Medulla oblongata (tissue), 1 donor: Measurements from ENCODE around the gene DGLUCY.
"Not testable (repeated sequence)": the region's sequence is repeated elsewhere in the genome, so short reads cannot be mapped to it uniquely, and the experiment has no call there.

Experiments used
- DNase-seq: peaks from one replicate; pipeline ENCODE4 v3.0.0-alpha.2; 2015; ENCODE audit errors: extremely low spot score

DGLUCY gene

GRCh38 chr14:91257328-91258010 lies 143.6 kb downstream of the DGLUCY start:
- DNase-seq, result no peak

- no peak for DNase-seq
Observed at GRCh38 chr14:91258011-91258618, 144.2 kb downstream of the DGLUCY start.

- no peak for DNase-seq
Observed at GRCh38 chr14:91258876-91259275, 145.0 kb downstream of the DGLUCY start.

GRCh38 chr14:91261115-91261514 lies 147.2 kb downstream of the DGLUCY start:
- no peak for DNase-seq

GRCh38 chr14:91261986-91262549 lies 148.2 kb downstream of the DGLUCY start:
- DNase-seq, result no peak

DNA sequence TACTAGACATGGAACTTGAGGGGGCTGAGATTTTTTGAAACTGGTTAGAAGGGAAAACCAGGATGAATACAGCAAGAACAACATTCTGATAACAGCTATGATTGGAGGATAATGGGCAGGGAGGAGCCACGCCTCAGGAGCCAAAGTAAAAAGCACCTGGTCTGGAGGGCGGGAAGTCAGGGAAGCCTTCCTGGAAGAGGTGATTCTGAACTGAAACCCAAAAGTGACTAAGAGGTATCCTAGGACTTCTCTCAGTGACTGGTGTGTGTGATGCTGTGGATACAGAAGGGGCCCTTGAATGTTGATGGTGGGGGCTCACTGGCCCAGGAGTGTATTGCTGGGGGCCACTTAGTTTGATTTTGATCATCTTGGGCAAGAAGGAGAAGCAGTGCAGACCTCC lies 149.5 kb downstream of the DGLUCY start:
- no peak for DNase-seq

- DNase-seq, result no peak
Observed at GRCh38 chr14:91264151-91265150, 150.6 kb downstream of the DGLUCY start.

DNA sequence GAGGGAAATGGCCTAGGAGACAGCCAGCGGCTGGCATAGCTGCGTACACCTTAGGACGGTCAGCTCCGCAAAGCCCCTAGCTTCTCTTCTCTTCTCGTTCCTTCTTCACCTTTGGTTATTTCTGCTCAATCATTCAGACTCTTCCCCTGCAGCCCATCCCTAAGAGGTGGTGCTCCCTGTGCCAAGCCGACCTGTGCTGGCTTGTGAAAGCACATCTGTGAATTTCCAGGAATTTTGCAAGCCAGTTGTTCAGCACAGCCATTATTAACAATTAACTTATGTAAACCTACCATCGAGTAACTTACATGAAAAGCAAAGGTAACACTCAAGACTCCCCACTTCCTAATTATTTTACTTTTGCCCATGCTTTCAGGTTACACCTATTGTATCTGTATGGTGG lies 151.5 kb downstream of the DGLUCY start:
- DNase-seq, result no peak

DNA sequence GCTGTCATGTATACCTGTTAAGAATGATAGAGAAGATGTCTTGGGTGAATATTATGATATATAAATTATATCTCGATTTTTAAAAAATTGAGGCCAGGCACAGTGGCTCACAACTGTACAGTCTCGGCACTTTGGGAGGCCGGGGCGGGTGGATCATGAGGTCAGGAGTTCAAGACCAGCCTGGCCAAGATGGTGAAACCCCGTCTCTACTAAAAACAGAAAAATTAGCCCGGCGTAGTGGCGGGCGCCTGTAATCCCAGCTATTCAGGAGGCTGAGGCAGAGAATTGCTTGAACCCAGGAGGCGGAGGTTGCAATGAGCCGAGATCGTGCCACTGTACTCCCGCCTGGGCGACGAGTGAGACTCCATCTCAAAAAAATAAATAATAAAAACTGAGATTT lies 152.4 kb downstream of the DGLUCY start:
- DNase-seq, result not testable (repeated sequence)

- no peak for DNase-seq
Observed at GRCh38 chr14:91267965-91268437, 154.1 kb downstream of the DGLUCY start.

DNA sequence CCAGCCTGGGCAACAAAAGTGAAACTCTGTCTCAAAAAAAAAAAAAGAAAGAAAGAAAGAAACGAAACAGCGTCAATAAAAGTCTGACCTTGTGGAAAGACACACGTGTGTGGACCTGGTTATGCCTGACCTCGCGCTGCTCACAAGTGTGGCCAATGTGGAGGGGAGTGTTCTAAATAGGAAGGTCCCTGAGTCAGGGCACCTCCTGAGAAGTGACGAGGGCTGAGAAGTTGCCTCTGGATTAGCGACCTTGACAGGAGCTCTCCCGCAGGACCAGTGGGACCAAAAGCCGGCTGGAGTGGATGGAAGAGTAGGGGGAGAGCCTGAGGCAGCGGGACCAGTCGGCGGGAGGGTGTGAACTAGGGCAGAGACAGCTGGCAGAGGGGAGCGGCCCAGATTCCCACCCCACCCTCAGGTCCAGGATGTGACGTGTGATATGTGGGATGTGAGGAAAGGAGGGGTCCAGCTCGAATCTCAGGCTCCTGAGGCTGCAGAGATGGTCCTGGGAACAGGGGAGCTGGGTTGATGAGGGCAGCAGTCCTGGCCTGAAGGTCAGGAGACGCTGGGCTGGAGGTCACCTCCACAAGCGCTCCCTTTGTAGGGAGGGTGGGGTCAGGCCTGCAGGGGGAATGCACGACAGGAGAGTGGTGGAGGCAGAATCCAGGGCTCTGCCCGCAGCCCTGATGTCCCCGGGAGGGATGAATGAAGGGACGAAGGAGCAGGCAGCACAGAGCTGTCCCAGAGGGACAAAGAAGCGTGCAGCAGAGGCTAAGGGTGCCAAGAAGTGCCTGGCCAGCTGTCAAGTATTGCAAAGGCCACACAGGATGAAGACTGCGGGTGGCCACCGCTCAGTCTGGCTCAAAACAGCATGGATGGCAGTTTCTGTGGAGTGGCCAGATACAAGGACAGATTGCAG lies 155.5 kb downstream of the DGLUCY start:
- peak; percentile 23 for DNase-seq

- no peak for DNase-seq
Observed at GRCh38 chr14:91270188-91270587, 156.3 kb downstream of the DGLUCY start.

GRCh38 chr14:91270619-91271018 lies 156.7 kb downstream of the DGLUCY start:
- DNase-seq, result no peak

DNA sequence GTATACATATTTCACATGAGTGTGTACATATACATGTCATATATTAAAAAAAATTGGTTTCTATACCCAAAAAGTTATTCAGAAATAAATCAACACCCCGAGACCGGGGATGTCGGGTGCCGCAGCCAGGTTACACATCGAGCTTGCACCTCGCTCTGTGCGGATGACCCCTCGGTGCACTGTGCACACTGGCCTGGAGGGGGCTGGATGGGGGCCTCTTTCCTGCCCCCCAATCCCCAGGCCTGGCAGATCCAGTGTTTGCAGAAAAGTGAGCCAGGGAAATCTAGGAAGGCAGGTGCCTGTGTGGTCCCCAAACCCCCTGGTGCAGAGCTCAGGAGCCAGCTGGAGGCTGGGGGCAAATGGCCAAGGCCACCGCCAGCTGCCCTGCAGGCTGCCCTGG lies 157.8 kb downstream of the DGLUCY start:
- DNase-seq, result no peak

DNA sequence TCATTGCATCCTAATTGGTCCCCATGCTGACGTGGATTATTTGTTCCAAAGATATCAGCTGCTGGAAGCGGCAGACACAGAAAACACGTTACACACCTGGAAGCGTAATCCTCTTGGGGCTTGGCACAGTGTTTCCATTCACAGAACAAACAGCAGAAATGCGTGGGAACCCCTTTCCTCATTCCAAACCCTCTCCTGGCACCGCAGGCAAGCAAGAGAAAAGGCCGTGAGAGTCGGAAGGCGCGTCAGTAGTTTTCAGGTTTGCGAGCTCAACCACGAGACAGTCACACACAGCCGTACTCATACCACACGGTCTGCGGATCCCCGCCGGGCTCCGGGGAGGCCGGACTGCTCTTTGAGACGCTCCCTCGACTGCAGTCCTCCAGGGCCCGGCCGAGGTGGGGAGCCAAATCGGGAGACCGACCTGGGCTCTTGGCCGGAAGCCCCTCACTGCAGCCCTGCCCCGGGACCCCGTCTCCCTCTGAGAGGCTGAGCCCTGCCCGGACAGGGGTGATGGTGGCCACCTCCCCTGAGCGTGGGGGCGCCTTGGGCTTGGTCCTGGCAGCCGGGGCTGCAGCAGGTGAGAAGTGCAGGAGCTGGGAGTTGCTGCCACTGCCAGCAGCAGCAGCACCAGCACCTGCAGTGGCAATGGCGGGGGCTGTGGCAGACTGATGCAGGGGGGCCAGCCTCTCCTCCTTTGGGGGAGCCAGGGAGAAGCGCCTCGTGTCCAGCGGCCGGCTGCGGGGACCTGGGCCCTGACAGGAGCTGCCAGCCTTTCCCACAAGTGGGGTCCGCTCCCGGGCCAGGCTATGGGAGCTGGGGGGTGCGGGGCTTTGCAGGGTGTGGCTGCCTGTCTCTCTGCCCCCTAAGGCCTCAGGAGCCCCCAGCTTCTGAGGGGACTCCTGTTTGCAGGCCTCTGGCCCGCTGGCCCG lies 158.7 kb downstream of the DGLUCY start:
- DNase-seq, result no peak

GRCh38 chr14:91273273-91273884 lies 159.5 kb downstream of the DGLUCY start:
- no peak for DNase-seq

- DNase-seq, result no peak
Observed at GRCh38 chr14:91273885-91274273, 160.0 kb downstream of the DGLUCY start.

DNA sequence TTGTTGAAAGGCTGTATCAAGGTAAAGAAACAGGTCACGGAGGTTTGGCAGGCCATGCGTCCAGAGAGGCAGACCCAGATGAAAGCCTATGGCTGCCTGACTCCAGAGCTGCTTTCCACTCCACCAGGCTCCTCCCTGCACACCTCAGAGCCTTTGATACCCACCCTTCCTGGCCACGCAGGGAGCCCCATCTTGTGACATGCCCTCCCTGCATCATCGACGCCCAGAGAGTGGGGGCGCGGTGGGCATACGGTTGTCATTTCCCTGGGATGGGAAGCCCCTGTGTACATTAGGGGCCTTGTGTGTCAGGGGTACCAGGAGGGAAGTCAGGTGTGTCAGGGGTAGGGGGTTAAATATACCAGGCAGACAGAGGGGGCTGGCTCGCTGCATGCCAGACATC lies 160.9 kb downstream of the DGLUCY start:
- DNase-seq, result no peak
